ENCODE results near the gene PIGO.

The PIGO gene

GRCh38 chr9:35070823-35071813, 25.3 kb downstream of the PIGO start:
- DNase-seq: no peak

GRCh38 chr9:35069020-35069419, 27.4 kb downstream of the PIGO start:
- no peak for DNase-seq

- DNase-seq: no peak
Observed at GRCh38 chr9:35067056-35067455, 29.3 kb downstream of the PIGO start.

- DNase-seq: no peak
Observed at GRCh38 chr9:35060548-35061207, 35.7 kb downstream of the PIGO start.

- no peak for DNase-seq
Observed at GRCh38 chr9:35059438-35059837, 37.0 kb downstream of the PIGO start.

GRCh38 chr9:35057271-35057620, 39.1 kb downstream of the PIGO start:
- DNase-seq: no peak

- no peak for DNase-seq
Observed at GRCh38 chr9:35056571-35057270, 39.7 kb downstream of the PIGO start.

- no peak for DNase-seq
Observed at GRCh38 chr9:35054871-35055644, 41.3 kb downstream of the PIGO start.

- no peak for DNase-seq
Observed at GRCh38 chr9:35054185-35054835, 42.1 kb downstream of the PIGO start.

- DNase-seq: peak; percentile 39
Observed at GRCh38 chr9:35051069-35051967, 45.1 kb downstream of the PIGO start.

- no peak for DNase-seq
Observed at GRCh38 chr9:35048511-35048910, 47.9 kb downstream of the PIGO start.

- peak; percentile 47 for DNase-seq
Observed at GRCh38 chr9:35044071-35044470, 52.3 kb downstream of the PIGO start.

GRCh38 chr9:35042891-35043545, 53.4 kb downstream of the PIGO start:
- DNase-seq: no peak

- peak; percentile 16 for DNase-seq
Observed at GRCh38 chr9:35042081-35042604, 54.2 kb downstream of the PIGO start.

Measured in fibroblast of skin of abdomen (primary cell).